MV-4-11 (cell line): ENCODE results near the gene AJAP1.

Experiments used
- DNase-seq: peaks from one replicate; lab custom pipeline; 2025; lab: John Stamatoyannopoulos, UW

The AJAP1 gene

GRCh38 chr1:4771721-4772120, 117.3 kb downstream of the AJAP1 start:
- no peak for DNase-seq

DNA sequence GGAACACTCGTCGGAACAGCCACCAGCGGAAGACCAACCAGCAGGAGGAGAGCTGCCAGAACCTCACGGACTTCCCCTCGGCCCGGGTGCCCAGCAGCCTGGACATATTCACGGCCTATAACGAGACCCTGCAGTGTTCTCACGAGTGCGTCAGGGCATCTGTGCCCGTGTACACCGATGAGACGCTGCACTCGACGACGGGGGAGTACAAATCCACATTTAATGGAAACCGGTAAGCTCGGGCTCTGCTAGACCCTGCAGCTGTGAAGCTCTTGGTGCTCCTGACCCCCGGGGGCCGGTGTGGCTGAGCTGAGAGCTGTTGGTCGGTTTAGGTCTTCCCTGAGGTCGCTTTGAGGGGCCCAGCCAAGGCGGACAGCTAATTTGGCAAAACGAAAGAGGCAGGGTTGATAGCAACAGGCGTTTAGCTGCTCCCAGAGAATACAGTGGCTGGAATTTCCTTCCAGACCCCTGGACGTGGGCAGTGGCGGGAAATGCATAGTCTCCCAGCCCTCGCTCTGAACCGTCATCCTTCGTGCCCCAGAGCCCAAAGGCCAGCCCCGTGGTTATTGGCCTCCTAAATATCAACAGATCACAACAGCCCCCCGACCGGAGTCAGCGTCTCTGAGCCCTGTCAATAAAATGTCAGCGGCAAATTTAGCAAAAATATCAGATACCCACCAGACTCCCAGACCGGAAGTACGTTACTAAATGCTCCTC, 118.0 kb downstream of the AJAP1 start:
- no peak for DNase-seq

DNA sequence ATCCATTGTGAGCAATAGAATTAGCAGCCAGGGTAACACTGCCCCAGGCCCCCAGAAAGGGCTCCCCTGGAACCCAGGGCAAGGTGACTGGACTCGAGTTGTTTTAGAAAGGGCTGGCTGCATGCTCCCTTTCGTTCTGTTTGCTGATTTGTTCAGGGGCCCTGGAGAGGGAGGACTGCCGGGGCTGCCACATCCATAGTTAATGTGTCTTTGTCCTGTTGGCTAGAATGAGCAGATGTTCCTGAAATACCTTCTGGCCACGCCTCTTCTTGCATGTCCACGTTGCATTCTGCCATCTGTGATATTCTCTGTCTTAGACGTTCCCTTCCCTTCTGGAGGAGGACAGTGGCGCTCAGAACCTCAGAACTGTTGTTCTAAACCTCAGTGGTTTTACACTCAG, 118.8 kb downstream of the AJAP1 start:
- no peak for DNase-seq

- DNase-seq, result no peak
These were observed 121.1 kb downstream of the AJAP1 start for GRCh38 chr1:4775506-4775905.

- DNase-seq, result peak; percentile 2
These were observed 123.6 kb downstream of the AJAP1 start for GRCh38 chr1:4778056-4778455.

DNA sequence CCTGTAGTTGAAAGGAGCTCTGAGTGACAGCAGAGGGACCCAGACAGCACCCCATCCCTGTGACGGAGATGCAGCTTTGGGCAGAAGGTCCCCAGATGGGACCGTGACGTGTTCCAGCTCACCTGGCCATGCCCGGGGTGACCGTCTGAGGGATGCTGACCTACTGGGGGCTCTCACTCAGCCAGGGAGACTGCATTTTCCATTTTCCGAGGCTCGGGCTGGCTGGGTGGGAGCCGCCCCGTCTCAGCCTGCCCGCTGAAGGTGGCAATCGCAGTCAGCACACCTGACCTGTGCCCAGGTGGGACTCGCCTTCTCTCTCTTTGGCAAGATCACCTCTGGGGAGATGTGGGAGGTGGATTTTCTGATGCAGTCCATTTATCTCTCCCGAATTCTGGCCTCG, 127.2 kb downstream of the AJAP1 start:
- DNase-seq, result no peak

- DNase-seq, result no peak
These were observed 130.4 kb downstream of the AJAP1 start for GRCh38 chr1:4784761-4785160.

DNA sequence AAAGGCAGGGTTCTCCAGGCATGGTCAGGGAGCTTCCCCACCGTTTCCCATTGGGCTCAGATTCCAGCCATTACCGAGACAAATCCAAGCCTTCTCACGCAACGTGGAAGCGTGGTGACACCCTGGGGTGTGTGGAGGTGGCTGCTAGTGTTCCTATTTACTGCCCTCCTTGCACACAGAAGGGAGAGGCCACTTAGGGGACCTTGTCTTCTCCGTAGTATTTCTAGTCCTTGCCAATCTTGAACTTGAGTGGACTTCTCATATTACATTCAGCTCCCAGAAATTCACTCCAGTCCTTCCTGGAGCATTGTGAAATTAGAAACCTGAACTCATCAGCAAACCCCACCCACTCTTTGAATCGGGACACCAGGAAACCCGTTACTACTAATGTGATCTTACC, 131.6 kb downstream of the AJAP1 start:
- no peak for DNase-seq

DNA sequence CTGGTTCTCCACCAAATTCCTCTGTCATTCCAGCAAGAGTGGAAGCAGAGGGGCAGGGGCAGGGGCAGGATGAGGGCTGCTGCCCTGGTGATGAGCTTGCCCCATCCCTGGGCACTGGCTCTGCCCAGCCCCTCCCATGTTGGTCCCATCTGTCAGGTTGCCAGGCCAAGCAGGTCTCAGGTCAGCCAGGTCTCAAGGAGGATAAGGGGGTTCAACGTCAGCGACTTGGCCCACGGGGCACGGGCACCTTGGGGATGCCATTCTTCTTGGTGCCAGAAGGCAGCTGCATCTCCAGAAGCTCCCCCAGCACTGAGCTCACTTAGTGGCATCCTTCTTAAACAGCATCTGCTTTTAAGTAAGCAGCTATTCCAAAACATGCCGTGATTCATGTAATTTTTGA, 133.1 kb downstream of the AJAP1 start:
- no peak for DNase-seq

GRCh38 chr1:4792565-4792964, 138.2 kb downstream of the AJAP1 start:
- no peak for DNase-seq

GRCh38 chr1:4794020-4794780, 139.8 kb downstream of the AJAP1 start:
- DNase-seq, result no peak

- peak; percentile 22 for DNase-seq
These were observed 142.0 kb downstream of the AJAP1 start for GRCh38 chr1:4796161-4797015.

- no peak for DNase-seq
These were observed 142.6 kb downstream of the AJAP1 start for GRCh38 chr1:4797016-4797410.

DNA sequence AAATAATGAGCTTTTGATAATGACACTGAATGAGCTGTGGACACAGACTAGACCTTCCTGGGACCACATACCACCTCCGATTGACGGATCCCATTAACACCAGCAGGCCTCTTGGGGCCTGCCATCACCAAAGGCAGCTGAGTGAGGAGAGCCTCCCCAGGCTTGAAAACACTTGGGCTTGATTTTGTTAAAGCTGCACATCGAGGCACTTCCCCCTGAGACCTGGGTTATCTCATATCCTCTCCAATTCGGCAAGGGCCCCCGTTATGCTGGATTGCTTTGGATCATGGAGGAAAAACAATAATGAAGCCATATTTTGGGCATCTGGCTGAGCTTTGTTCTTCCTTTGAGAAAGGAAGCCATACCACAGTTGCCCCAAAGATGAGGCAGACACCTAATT, 143.0 kb downstream of the AJAP1 start:
- no peak for DNase-seq

DNA sequence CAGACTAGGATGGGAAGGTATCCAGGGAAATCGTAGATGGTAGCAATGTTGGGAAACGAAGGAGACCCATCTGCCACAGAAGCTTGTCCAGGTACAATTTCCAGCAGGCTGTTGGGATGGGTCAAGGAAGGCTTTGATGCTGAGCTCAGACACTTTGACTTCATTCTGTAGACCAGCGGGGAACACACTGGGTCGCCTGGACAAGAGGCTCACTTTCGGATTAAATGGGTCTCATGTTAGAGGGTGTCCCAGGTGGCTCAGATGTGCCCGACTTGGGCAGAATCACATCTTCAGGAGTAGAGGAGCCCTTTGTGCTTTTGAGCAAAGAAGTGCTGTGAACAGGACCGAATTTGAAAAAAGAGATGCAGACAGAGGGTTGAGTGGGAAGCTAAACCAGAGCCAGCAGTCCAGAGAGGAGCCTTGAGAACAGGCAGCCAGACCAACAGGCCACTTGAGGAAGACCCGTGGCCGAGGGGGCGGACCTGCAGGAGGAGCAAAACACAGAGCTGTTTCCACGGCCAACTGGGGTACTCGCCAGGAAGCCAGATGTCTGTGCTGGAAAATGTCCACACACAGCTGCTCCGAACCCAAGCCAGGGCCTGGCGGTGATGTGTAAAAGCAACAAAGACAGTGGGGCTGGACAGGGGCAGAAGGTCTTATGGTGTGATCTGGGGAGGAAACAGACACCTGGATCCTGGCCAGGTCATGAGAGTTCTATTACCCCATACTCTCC, 146.9 kb downstream of the AJAP1 start:
- DNase-seq, result no peak

- DNase-seq, result no peak
These were observed 147.6 kb downstream of the AJAP1 start for GRCh38 chr1:4802024-4802423.

- DNase-seq, result no peak
These were observed 148.9 kb downstream of the AJAP1 start for GRCh38 chr1:4803335-4803734.

DNA sequence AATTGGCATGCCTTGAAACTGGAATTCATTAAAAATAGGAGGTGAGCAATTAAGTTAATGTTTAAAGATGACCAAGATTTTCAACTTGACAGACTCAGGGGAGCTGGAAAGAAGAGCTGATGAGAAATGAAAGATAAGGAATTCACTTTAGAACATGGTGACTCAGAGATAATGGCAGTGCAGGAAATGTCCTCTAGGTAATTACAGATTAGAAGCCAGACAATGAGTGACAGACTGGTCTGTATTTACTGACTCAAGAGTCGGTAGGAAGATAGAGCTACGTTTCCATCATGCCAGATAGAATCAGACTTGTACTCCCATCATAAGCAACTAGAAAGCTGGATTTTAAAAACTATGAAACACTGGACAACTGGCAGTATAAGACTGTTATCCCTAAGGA, 151.6 kb downstream of the AJAP1 start:
- no peak for DNase-seq

DNA sequence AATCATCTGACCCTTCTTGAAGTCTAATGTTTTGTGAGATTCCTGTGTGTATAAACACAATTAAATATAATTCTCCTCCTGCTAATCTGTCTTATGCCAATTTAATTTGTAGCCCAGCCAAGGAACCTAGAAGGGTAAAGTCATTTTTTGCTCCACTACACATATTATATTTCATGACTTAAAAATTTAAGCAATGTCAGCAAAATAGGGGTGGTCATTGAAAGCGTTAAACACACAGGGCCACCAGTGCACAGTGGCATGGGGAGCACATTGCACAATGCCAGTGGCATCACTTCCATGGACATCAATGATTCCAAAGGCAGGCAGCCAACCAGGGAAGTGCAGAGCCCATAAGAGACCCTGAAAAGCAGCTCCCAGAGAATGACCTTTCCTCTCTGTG, 166.1 kb downstream of the AJAP1 start:
- DNase-seq, result no peak

- no peak for DNase-seq
These were observed 171.5 kb downstream of the AJAP1 start for GRCh38 chr1:4825800-4826450.

DNA sequence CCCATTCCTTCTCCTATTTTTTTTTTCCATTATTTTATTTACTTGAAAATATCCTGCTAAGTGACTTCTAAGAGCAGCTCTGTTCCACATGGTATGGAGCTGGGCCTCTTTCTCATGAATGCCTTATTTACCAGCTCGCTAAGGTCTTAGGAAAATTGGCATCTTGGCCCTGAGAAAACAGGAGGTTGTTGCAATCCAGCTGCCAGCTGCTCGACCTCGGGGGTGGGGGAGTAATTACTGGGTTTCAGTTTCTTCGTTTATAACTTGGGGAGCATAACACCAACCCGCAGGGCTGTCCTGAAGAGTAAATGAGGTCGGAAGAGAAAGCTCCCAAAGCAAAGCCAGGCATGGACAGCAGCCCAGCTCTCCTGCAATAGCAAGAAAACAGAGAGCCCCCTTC, 176.3 kb downstream of the AJAP1 start:
- DNase-seq, result no peak

DNA sequence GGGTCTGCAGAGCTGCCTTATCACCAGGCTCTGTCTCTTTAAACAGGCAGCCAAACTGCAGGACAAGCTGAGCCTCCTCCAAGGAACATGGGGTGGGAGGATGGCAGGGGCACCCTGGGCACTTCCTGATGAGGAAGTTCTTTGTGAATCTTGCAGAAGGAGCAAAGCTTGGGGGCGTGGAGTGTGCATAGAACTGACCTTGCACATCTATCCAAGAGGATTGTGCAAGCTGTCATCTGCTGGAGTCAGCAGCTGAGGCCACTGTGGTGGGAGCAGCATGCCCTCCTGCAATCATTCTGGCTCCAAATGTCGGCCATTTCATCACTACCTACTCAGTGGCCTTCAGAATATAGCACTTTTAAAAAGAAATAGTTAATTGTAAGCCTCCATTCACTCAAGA, 182.2 kb downstream of the AJAP1 start:
- DNase-seq, result peak; percentile 26
